ENCODE results near the gene EPS8.
"Not testable (repeated sequence)": the region's sequence is repeated elsewhere in the genome, so short reads cannot be mapped to it uniquely, and the experiment has no call there.

Gene EPS8

DNA sequence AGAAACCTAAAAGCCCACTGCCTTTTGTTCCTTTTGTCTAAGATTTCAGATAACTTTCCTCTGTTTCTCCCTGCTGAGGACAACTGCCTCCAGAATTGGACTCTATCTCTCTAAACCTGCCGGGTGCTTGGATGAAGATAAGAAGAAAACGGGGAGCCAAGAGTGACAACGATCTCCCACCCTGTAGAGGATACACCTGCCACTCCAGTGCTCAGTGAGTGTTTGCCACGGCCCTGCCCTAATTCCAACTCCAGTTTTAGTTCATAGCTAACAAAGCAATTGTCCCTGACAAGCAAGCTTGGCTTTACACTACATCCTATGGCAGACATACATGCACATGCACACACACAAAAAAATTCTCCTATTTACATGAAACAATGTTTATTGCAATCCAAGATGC, 39.3 kb downstream of the EPS8 start:
- TF ChIP-seq, protein P1, sequence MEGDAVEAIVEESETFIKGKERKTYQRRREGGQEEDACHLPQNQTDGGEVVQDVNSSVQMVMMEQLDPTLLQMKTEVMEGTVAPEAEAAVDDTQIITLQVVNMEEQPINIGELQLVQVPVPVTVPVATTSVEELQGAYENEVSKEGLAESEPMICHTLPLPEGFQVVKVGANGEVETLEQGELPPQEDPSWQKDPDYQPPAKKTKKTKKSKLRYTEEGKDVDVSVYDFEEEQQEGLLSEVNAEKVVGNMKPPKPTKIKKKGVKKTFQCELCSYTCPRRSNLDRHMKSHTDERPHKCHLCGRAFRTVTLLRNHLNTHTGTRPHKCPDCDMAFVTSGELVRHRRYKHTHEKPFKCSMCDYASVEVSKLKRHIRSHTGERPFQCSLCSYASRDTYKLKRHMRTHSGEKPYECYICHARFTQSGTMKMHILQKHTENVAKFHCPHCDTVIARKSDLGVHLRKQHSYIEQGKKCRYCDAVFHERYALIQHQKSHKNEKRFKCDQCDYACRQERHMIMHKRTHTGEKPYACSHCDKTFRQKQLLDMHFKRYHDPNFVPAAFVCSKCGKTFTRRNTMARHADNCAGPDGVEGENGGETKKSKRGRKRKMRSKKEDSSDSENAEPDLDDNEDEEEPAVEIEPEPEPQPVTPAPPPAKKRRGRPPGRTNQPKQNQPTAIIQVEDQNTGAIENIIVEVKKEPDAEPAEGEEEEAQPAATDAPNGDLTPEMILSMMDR (IDR thresholded peaks at IDR 0.05; ENCODE audit: control insufficient read depth, extremely low read depth, insufficient read depth) = no peak
- no peak for DNase-seq (ENCODE audit: low read depth)
- H3K4me3 ChIP-seq (ENCODE audit: low read depth, low read length) = no peak overlapping the region

DNA sequence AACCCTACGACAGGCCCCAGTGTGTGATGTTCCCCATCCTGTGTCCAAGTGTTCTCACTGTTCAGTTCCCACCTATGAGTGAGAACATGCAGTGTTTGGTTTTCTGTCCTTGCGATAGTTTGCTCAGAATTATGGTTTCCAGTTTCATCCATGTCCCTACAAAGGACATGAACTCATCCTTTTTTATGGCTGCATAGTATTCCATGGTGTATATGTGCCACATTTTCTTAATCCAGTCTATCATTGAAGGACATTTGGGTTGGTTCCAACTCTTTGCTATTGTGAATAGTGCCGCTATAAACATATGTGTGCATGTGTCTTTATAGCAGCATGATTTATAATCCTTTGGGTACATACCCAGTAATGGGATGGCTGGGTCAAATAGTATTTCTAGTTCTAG, 47.3 kb downstream of the EPS8 start:
- H3K4me3 ChIP-seq (ENCODE audit: low read depth, low read length); DNase-seq (ENCODE audit: low read depth): not testable (repeated sequence)

DNA sequence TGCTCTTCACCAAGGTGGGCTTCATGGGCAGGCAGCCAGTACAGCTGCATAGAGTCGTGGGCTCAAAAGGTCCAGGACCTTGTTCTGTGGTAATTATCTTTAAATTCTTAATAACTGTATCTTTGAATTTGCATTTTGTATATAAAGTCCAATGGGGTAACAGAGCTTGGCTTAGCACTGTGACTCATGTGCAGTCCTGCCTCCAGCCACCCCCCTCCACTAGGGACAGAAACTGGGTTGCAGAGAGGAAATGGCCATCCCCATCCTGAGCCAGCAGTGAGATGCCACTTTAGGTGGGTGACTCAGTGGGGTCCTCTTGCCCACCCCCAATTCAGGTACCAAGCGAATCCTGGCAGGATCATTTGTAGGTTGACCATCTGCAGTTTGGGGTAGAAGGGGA, 48.1 kb downstream of the EPS8 start:
- no peak for DNase-seq (ENCODE audit: low read depth)
- TF ChIP-seq, protein P1 (IDR thresholded peaks at IDR 0.05; ENCODE audit: control insufficient read depth, extremely low read depth, insufficient read depth) = no peak
- H3K4me3 ChIP-seq (ENCODE audit: low read depth, low read length) = no peak overlapping the region

DNA sequence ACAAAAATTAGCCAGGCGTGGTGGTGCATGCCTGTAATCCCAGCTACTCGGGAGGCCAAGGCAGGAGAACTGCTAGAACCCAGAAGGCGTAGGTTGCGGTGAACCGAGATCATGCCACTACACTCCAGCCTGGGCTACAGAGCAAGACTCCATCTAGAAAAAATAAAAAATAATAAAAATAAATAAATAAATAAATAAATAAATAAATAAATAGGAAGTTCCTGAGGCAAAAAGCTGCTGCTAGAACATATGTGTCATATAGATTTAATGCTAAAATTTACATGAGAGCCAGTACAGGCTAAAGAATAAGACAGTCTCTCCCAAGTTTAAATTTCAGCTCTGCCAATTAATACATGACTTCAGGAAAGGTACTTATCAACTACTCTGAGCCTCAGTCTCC, 48.8 kb downstream of the EPS8 start:
- DNase-seq (ENCODE audit: low read depth); H3K4me3 ChIP-seq (ENCODE audit: low read depth, low read length): not testable (repeated sequence)

DNA sequence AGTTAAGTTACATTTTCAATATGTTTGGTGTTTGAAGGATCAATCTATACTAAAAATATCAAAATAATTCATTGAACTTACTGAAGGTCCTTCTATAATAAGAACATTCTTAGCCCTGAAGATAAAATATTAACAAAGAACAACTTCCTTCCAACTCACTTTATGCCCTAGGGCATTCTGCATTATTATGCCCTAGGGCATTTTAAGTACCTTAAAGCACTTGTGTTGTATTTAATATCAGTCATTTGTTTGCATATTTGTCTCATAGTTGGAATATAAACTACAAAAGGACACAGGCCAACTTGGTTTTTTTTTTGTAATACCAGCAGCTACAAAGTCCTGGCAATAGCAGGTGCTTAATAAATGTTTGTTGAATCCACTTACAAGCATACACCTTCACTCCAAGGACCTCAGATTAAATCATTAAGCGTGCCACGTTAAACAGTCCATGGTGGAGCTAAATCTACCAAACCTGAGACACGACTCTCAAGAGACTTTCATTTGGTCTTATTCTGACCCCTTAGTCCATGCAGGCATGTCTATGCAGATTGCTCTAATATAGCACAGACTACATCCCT, 50.7 kb downstream of the EPS8 start:
- peak; percentile 37 for DNase-seq (ENCODE audit: low read depth)
- H3K4me3 ChIP-seq (ENCODE audit: low read depth, low read length) = no peak overlapping the region
- TF ChIP-seq, protein P1 (IDR thresholded peaks at IDR 0.05; ENCODE audit: control insufficient read depth, extremely low read depth, insufficient read depth) = no peak

DNA sequence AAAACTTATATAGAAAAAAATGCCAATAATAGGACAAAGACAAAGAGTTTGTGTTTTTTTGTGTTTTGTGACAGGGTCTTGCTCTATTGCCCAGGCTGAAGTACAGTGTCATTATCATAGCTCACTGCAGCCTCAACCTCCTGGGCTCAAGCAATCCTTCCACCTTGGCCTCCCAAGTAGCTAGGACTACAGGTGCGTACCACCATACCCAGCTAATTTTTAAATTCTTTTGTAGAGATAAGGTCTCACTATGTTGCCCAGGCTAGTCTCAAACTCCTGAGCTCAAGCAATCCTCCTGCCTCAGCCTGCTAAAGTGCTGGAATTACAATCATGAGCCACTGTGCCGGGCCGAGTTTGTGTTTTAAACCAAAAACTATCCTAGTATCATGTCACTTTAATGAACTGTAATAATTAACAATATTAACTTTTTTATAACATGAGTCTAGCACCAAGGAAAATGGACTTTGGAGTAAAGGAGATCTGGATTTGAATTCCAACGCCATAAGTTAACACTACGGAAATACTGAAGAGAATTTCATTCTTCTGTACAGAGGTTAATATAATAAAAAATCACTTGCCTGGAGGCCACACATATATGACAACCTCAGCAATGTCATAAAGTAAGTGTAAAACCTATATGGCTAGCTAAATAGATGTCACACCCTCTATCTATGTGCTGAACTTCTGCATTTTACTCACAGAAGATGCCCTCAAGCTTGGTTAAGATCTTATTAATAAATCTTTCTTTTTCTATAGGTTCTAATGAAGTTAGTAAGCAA, 53.2 kb downstream of the EPS8 start:
- DNase-seq (ENCODE audit: low read depth) = no peak
- TF ChIP-seq, protein P1 (IDR thresholded peaks at IDR 0.05; ENCODE audit: control insufficient read depth, extremely low read depth, insufficient read depth) = no peak
- no peak overlapping the region for H3K4me3 ChIP-seq (ENCODE audit: low read depth, low read length)

DNA sequence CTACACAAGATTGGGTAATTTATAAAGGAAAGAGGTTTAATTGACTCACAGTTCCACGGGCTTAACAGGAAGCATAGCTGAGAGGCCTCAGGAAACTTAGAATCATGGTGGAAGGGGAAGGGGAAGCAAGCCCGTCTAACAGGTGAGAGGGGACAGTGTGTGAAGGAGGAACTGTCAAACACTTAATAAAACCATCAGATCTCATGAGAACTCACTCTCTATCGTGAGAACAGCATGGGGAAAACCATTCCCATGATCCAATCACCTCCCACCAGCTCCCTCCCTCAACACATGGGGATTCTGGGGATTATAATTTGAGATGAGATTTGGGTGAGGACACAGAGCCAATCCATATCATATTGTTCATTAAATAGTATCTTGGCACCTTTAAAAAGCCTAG, 56.1 kb downstream of the EPS8 start:
- DNase-seq (ENCODE audit: low read depth) = no peak
- H3K4me3 ChIP-seq (ENCODE audit: low read depth, low read length) = no peak overlapping the region
- TF ChIP-seq, protein P1 (IDR thresholded peaks at IDR 0.05; ENCODE audit: control insufficient read depth, extremely low read depth, insufficient read depth) = no peak

All from LNCaP clone FGC (cell line).